WI38 (cell line): ENCODE results near the gene RFX3.

Experiments used
- H3K4me3 ChIP-seq: 2 replicates; pipeline ENCODE4 v1.5.1; 2011; ENCODE audit warnings: low read depth, mild to moderate bottlenecking, control low read depth, low read length
- CTCF ChIP-seq: IDR thresholded peaks from 2 replicates; pipeline ENCODE4 v1.5.1; 2012; ENCODE audit warnings: low read depth, mild to moderate bottlenecking, control low read depth, low read length

The RFX3 gene

DNA sequence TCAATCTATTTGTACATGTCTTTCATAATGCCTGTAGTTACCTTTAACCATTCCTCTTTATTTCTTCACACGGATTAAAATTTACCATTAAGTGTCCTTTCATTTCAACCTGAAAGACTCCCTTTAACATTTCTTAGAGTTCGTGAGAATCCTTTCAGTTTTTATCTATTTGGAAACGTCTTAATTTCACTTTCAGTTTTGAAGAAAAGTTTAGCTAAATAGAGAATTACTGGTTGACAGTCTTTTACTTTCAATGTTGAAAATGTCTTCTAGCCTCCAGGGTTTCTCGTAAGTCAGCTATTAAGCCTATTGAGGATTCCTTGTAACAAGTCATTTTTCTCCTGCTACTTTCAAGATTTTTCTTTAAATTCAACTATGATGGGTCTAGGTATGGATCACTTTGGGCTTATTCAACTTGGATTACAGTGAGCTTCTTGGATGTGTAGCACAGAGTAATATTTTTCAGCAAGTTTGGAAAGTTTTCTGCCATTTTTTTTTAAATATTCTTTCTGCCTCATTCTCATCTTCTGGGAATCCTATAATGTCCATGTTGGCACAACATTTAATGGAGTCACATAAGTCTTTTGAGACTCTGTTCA lies 48.5 kb downstream of the RFX3 start:
- TF ChIP-seq CTCF: no peak
- no peak overlapping the region for H3K4me3 ChIP-seq

DNA sequence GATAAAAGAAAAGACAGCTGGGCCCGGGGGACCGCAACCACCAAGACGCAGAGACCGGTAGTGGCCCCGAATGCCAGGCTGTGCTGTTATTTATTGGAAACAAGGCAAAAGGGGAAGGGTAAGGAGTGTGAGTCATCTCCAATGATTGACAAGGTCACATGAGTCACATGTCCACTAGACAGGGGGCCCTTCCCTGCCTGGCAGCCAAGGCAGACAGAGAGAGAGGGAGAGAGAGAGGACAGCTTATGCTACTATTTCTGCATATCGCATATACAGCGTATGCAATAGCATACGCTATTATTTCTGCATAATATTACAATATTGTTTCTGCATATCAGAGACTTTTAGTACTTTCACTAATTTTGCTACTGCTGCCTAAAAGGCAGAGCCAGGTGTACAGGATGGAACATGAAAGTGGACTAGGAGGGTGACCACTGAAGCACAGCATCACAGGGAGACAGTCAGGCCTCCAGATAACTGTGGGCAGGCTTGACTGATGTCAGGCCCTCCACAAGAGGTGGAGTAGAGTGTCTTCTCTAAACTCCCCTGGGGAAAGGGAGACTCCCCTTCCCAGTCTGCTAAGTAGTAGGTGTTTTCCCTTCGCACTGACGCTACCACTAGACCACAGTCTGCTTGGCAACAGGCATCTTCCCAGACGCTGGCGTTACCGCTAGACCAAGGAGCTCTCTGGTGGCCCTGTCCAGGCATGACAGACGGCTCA lies 50.3 kb downstream of the RFX3 start:
- no peak for TF ChIP-seq CTCF
- H3K4me3 ChIP-seq: no peak overlapping the region

GRCh38 chr9:3474821-3475220 lies 51.0 kb downstream of the RFX3 start:
- TF ChIP-seq CTCF: no peak
- H3K4me3 ChIP-seq: no peak overlapping the region

DNA sequence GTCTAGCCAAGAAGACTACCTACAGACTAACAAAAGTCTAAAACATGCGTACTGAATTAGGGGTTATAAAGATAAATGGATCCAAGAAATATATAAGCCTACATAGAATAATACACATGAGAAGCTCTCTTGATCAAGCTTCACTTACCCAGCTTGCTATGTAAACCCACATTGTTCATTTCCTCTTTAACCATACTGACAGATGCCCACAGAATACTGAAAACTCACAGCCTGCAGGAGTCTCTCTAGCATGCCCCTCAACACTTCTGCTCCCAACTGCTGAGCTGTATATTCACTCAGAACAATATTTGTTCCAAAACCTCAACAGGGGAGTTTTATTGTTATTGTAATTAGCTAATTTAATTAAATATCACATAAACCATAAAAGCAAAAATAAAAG lies 52.4 kb downstream of the RFX3 start:
- H3K4me3 ChIP-seq: no peak overlapping the region
- no peak for TF ChIP-seq CTCF

DNA sequence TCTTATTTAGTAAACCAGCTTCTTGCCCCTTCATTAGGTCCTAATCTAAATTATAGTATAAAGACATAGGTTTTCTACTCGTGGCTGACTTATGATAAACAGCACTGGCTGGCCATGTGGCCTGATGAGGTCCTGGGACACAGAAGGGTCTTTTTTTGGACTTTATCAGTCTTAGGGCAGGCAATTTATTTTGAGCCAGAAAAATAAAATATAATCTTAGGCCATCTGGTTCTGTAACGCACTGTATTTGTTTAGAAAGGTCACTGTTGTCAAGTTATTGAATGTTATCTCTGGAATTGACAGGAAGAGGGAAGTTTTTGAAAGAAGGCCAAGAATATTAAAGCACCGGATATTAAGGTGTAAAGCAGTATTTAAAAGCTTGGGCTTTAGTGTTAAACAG lies 53.9 kb downstream of the RFX3 start:
- H3K4me3 ChIP-seq: no peak overlapping the region
- TF ChIP-seq CTCF: no peak

GRCh38 chr9:3468421-3469205 lies 57.2 kb downstream of the RFX3 start:
- no peak for TF ChIP-seq CTCF
- H3K4me3 ChIP-seq: no peak overlapping the region
